ENCODE data around the gene LRRC27.

DNA sequence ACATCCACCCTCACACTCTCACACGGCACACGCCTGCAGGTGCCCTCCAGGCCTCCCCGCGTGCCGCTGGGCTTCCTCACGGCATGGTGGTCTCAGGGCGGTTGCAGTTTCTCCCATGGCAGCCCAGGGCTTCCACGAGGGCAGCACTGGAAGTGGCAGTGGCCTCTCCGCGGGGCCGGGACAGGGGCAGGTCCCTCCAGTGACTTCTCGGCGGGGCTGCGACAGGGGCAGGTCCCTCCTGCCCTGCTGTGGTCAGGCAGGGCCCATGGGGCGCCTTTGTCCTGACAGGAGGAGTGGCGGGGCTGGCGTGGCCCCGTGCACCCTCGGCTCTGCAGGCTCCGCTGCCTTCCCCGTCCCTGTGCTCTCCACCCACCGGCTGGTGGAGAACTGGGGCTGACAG lies 84.0 kb downstream of the LRRC27 start:
- TF ChIP-seq, protein P1, sequence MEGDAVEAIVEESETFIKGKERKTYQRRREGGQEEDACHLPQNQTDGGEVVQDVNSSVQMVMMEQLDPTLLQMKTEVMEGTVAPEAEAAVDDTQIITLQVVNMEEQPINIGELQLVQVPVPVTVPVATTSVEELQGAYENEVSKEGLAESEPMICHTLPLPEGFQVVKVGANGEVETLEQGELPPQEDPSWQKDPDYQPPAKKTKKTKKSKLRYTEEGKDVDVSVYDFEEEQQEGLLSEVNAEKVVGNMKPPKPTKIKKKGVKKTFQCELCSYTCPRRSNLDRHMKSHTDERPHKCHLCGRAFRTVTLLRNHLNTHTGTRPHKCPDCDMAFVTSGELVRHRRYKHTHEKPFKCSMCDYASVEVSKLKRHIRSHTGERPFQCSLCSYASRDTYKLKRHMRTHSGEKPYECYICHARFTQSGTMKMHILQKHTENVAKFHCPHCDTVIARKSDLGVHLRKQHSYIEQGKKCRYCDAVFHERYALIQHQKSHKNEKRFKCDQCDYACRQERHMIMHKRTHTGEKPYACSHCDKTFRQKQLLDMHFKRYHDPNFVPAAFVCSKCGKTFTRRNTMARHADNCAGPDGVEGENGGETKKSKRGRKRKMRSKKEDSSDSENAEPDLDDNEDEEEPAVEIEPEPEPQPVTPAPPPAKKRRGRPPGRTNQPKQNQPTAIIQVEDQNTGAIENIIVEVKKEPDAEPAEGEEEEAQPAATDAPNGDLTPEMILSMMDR (IDR thresholded peaks at IDR 0.05), result no peak
- TF ChIP-seq POLR2A (IDR thresholded peaks at IDR 0.05), result no peak
